Activated gamma-delta T cell treated with anti-CD3 and anti-CD28 coated beads, Interleukin-2, amount 50 U/mL, for 16 hours (primary cell): Measurements from ENCODE around the gene NUBP1.
A peak's percentile ranks its signal among the peaks of the same experiment; 100 is the strongest.
"Not testable (repeated sequence)": the region's sequence is repeated elsewhere in the genome, so short reads cannot be mapped to it uniquely, and the experiment has no call there.

Experiments
- DNase-seq: peaks from one replicate; pipeline ENCODE4 v3.0.0-alpha.2; 2020; ENCODE audit warnings: low read depth

NUBP1 gene

GRCh38 chr16:10743610-10744369 lies at the start of gene NUBP1:
Gene NUBP1 (plus strand): TSS chr16:10743842. CDS start chr16:10743864, 22 bp downstream.
- DNase-seq, result peak; percentile 99

DNA sequence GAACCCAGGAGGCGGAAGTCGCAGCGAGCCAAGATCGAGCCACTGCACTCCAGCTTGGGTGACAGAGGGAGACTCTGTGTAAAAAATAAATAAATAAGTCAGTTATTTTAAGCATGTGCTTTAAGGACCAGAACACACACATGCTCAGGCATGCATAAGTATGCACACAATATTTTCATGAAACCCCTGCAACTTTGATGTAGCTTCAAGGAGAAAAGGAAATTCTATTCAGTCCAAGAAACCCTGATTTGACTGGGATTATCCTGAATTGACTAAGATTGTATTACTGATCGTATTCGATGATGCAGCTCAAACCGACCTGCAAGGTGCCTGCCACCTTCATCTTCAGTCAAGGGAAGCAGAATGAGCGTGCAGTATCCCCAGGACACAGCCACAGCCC lies 49.8 kb upstream of the NUBP1 start:
- no peak for DNase-seq

DNA sequence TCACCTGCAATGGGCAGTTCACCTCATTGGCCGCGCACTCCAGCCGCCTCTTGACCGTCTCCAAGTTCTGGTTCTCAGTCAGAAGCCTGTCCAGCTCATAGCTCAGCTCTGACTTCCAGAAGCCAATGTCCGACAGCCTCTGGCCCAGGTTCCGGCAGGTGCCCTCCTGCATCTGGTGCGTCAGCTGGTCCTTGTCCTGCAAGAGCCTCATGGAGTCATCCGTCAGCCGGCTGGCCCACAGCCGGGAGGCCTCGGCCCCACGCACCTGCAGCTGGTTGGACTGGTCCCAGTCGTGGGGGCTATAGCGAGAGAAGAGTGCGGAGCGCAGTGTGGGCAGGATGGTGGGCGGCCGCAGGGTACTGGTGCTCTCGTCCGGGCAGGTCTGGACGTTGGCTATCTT lies 49.3 kb upstream of the NUBP1 start:
- DNase-seq, result no peak

- DNase-seq, result no peak
Observed at GRCh38 chr16:10694830-10695229, 48.8 kb upstream of the NUBP1 start, which contains the start of gene TEKT5. Gene TEKT5 (minus strand): TSS chr16:10694930. CDS start chr16:10694873, 57 bp downstream.

- DNase-seq, result no peak
Observed at GRCh38 chr16:10699756-10700155, 43.9 kb upstream of the NUBP1 start.

- DNase-seq, result no peak
Observed at GRCh38 chr16:10708969-10709368, 34.7 kb upstream of the NUBP1 start.

GRCh38 chr16:10728003-10728887 lies 15.4 kb upstream of the NUBP1 start:
- no peak for DNase-seq

- DNase-seq, result no peak
Observed at GRCh38 chr16:10729104-10730048, 14.3 kb upstream of the NUBP1 start.

DNA sequence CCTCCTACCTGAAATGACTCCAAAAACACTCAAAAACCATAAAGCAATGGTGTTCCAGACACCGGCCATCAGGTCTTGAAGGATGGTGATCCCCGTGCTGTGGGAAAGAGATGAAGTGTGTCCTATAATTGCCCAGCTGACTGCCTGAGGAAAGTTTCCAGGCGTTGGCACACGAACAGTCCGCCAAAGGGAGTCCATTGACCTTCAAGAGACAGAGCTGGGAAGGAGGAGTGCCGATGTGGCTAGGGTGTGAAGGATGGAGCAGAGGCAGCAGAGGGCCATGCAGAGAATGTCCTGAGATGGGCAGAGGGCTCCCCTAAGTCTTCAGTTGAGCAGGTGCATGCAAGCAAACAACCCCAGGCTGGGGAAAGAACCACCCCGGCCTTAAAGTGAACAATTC lies 11.9 kb upstream of the NUBP1 start:
- DNase-seq, result no peak

DNA sequence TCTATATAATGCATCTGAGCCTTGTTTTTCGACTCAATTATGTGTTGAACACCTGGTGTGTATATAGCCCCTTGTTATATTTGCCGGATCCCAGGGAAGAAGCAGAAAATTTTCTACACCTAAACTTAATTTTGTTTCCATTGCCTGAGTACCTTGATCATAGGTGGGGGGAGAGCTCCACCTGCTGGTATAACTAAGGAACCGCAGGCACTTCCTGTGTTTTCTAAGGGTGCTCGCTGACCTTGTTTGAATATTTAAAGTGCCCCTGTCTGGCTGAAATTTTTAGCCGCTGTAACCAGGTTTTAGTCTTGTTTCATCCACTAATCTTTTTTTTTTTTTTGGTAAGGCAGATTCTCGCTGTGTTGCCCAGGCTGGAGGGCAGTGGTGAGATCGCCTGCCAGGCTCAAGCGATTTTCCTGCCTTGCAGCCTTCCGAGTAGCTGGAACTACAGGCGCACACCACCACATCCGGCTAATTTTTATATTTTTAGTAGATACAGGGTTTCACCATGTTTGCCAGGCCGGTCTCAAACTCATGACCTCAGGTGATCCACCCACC lies 6.5 kb upstream of the NUBP1 start:
- peak; percentile 60 for DNase-seq

DNA sequence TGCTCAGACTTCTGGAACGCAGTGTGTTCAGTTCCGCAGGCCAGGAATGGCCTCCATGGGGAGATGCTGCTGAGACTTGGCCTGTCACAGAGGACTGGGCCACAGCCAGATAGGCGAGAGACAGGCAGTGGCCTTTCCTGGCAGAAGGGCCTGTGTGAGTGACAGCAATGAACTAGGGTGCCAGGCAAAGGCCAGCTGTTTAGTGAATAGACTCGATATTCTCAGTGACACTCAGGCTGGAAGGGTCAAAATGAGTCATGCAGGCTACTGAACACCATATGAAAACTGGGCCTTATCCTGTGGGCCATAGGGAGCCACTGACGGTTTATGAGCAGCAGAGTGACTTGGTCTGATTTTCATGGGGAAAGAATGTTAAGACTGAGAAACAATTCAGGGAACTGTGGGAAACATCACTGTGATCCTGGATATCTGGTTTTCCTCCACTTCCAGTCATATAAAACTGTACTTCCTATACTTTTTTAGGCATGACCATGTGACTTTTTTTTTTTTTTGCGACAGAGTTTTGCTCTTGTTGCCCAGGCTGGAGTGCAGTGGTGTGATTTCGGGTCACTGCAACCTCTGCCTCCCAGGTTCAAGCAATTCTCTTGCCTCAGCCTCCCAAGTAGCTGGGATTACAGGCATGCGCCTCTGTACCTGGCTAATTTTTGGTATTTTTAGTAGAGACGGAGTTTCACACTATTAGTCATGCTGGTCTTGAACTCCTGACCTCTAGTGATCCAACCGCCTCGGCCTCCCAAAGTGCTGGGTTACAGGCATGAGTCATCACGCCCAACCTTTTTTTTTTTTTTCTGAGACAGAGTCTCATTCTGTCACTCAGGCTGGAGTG lies 5.2 kb upstream of the NUBP1 start:
- DNase-seq, result peak; percentile 24

- no peak for DNase-seq
Observed at GRCh38 chr16:10740000-10740844, 3.4 kb upstream of the NUBP1 start.

- no peak for DNase-seq
Observed at GRCh38 chr16:10740845-10741208, 2.8 kb upstream of the NUBP1 start.

- DNase-seq, result not testable (repeated sequence)
Observed at GRCh38 chr16:10741249-10741648, 2.4 kb upstream of the NUBP1 start.

GRCh38 chr16:10741844-10742243 lies 1.8 kb upstream of the NUBP1 start:
- no peak for DNase-seq

- no peak for DNase-seq
Observed at GRCh38 chr16:10743227-10743609, 424 bp upstream of the NUBP1 start.

- no peak for DNase-seq
Observed at GRCh38 chr16:10744370-10745030, 858 bp downstream of the NUBP1 start.

GRCh38 chr16:10745841-10746240 lies 2.2 kb downstream of the NUBP1 start:
- DNase-seq, result no peak

- no peak for DNase-seq
Observed at GRCh38 chr16:10750793-10751192, 7.2 kb downstream of the NUBP1 start.
